ENCODE data around the gene FBXO42.

DNA sequence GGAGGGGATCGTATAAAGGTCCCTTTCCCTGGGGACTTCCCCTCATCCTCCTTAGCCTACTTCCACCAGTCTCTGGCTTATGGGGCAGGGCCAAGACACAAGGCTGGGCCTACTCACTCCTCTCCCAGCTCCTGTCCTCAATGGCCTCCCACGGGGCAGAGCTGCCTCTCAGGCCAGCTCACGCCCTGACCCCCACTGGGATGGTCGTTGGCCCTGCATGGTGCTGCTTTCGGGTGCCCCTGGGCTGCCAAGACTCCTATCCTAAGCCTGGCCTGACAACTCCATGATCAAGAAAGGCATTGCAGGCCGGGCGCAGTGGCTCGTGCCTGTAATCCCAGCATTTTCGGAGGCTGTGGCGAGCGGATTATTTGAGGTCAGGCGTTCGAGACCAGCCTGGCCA, 121.5 kb downstream of the FBXO42 start:
- no peak for TF ChIP-seq CTCF (IDR thresholded peaks at IDR 0.05)
- no peak for TF ChIP-seq POLR2A (IDR thresholded peaks at IDR 0.05)
